ENCODE data around the gene VTI1A. TPM values are rescaled to one million over a fixed set of nuclear protein-coding genes. Genes with fewer than 3 reads are reported as not detected.

The VTI1A gene
- total RNA-seq, 1 donor = 37.1 TPM

- TF ChIP-seq, protein P1, sequence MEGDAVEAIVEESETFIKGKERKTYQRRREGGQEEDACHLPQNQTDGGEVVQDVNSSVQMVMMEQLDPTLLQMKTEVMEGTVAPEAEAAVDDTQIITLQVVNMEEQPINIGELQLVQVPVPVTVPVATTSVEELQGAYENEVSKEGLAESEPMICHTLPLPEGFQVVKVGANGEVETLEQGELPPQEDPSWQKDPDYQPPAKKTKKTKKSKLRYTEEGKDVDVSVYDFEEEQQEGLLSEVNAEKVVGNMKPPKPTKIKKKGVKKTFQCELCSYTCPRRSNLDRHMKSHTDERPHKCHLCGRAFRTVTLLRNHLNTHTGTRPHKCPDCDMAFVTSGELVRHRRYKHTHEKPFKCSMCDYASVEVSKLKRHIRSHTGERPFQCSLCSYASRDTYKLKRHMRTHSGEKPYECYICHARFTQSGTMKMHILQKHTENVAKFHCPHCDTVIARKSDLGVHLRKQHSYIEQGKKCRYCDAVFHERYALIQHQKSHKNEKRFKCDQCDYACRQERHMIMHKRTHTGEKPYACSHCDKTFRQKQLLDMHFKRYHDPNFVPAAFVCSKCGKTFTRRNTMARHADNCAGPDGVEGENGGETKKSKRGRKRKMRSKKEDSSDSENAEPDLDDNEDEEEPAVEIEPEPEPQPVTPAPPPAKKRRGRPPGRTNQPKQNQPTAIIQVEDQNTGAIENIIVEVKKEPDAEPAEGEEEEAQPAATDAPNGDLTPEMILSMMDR (IDR thresholded peaks at IDR 0.05; ENCODE audit: insufficient read depth, low read depth, low read length) = no peak
- H3K4me3 ChIP-seq (ENCODE audit: low read depth, low read length) = no peak overlapping the region
- DNase-seq (ENCODE audit: low read depth) = no peak
Measured at GRCh38 chr10:112750427-112751167, 303.6 kb downstream of the VTI1A start.

DNA sequence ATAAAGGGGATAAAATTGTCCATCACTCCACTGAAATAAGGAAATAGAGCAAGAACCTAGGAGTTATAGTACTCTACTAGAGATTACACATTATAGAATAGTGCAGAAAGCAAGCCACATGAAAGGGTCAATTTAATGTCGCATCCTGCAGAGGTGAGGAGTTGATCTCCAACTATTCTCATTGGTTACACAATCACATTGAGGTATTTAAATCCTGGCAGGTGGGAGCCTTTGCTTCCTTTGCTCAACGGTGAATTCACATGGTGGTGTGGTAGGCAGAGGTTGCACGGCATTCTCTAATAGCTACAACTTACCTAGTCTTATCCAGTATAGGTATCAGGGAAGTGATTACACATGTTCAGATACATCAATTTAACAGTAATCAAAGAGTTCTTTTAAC is 304.6 kb downstream of the VTI1A start:
- H3K4me3 ChIP-seq (ENCODE audit: low read depth, low read length) = no peak overlapping the region
- DNase-seq (ENCODE audit: low read depth) = no peak
- TF ChIP-seq, protein P1 (IDR thresholded peaks at IDR 0.05; ENCODE audit: insufficient read depth, low read depth, low read length) = no peak

DNA sequence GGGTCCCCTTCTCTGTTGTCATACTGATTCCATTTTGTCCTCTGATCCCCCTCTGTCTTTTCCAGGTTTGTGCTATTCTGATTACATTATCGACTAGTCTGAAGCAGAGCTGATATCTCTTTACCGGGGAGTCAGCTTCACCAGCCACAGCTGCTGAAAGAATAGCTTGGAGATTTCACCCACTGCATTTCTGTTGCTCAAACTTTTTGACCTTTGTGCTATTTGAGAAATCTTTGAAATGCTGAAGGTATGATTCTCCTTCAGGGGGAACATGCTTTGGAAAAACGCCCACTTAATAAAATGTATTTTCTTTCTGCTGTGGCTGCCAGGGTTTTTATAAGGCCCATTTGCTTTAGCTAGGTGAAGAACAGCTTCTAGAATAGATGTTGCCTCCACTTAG is 305.3 kb downstream of the VTI1A start:
- TF ChIP-seq, protein P1 (IDR thresholded peaks at IDR 0.05; ENCODE audit: insufficient read depth, low read depth, low read length) = no peak
- H3K4me3 ChIP-seq (ENCODE audit: low read depth, low read length) = no peak overlapping the region
- no peak for DNase-seq (ENCODE audit: low read depth)

DNA sequence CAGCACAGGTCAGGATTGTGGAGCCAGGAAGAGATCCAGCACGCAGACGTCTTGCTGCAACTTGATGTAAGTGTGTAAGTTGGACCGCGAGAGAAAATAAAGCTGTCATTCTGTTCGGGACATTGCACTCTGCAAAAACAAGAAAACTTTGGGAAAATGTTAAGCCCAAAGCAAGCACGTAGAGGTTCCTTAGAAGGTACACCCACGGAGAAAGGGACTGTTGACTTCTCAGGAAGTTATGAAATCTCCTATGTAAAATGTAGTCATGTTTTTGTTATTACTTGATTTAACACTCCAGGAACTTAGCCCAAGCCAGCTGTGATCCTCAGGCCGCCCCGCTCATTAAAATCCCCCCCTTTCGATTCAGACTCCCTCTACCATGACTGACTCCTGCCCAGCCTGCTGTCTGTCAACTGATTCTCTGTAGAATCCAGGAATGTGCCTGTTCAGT is 307.0 kb downstream of the VTI1A start:
- TF ChIP-seq, protein P1 (IDR thresholded peaks at IDR 0.05; ENCODE audit: insufficient read depth, low read depth, low read length) = no peak
- peak; percentile 73 for DNase-seq (ENCODE audit: low read depth)
- H3K4me3 ChIP-seq (ENCODE audit: low read depth, low read length) = no peak overlapping the region

GRCh38 chr10:112755446-112756234 is 308.6 kb downstream of the VTI1A start:
- TF ChIP-seq, protein P1 (IDR thresholded peaks at IDR 0.05; ENCODE audit: insufficient read depth, low read depth, low read length) = no peak
- H3K4me3 ChIP-seq (ENCODE audit: low read depth, low read length) = no peak overlapping the region
- DNase-seq (ENCODE audit: low read depth) = no peak

DNA sequence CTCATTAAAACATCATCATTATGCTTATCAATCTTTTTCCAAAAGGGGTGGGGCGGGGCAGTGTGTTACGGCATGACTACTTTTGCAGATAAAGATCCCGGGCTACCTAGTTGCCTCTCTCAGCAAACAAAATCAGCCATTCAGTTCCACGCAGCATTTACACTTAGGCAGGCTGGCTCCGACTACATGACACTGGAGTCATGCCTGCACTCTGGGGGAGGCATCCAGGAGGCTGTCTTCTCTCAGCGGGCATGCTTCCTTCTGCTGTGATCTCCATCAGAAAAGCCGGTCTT is 309.2 kb downstream of the VTI1A start:
- no peak overlapping the region for H3K4me3 ChIP-seq (ENCODE audit: low read depth, low read length)
- no peak for DNase-seq (ENCODE audit: low read depth)
- TF ChIP-seq, protein P1 (IDR thresholded peaks at IDR 0.05; ENCODE audit: insufficient read depth, low read depth, low read length) = no peak
